K562 (cell line): ENCODE data around the gene PFN3. TPM values are rescaled to one million over a fixed set of nuclear protein-coding genes. Genes with fewer than 3 reads are reported as not detected.

Experiments used
- ATAC-seq: fragments of 200-7000 bp; cut with Tn5 transposase; 3 replicates; pipeline ENCODE4 v1.9.1; 2020; ENCODE audit warnings: moderate library complexity
- BruUV-seq: library from RNA; stranded (reverse); fragments of 400-500 nt; replicated peaks from 2 replicates; lab custom pipeline; 2021; lab: Mats Ljungman, UMichigan
- CTCF ChIA-PET: fragments of 300-600 bp; formaldehyde crosslinking; extraction: SDS; loops from one replicate; lab custom pipeline; 2021; ENCODE audit warnings: low intra/inter-chr PET ratio; lab: Yijun Ruan, JAX
- POLR2A ChIA-PET: fragments of 300-600, 350-650 bp; sonication (Branson Sonifier 250); formaldehyde crosslinking; extraction: SDS; loops from one replicate; lab custom pipeline; 2021; ENCODE audit warnings: antibody characterized with exemption, inconsistent platforms; lab: Yijun Ruan, JAX
- DNase-seq, 4 experiments: peaks; one replicate each; pipeline versions ENCODE4 v3.0.0 to v3.0.0-alpha.2; 2011 to 2018; ENCODE audit warnings: low spot score in 3 of 4, mixed read lengths in 3 of 4; ENCODE audit errors: extremely low read depth in 1 of 4
- FAIRE-seq: peaks from 2 replicates; lab custom pipeline; 2011; peaks lifted over from hg19 to GRCh38; lab: Jason Lieb, UNC
- H2AFZ ChIP-seq: 2 replicates; pipeline ENCODE4 v1.6.0; 2011; ENCODE audit warnings: low read depth, low read length, control low read depth, inconsistent platforms
- H3K27ac ChIP-seq: fragments of 200-600 bp; 3 replicates; pipeline ENCODE4 v1.8.0; 2011; ENCODE audit warnings: low read depth, mild to moderate bottlenecking, control low read depth, inconsistent platforms, low read length, moderate library complexity, mixed read lengths; ENCODE audit errors: extremely low read depth
- H3K27me3 ChIP-seq, 2 experiments: fragments of 300-600 bp in 1 of 2; 2 replicates in 1 of 2; 3 replicates in 1 of 2; pipeline versions ENCODE4 v1.6.0 to v1.8.0; 2011; ENCODE audit warnings: inconsistent platforms in 2 of 2, low read length in 2 of 2, mild to moderate bottlenecking in 1 of 2, mixed read lengths in 1 of 2, moderate library complexity in 1 of 2; ENCODE audit not compliant: control insufficient read depth in 2 of 2, insufficient read depth in 2 of 2
- H3K36me3 ChIP-seq: fragments of 300-600 bp; 3 replicates; pipeline ENCODE4 v1.8.0; 2011; ENCODE audit warnings: mild to moderate bottlenecking, low read length, inconsistent platforms; ENCODE audit not compliant: control insufficient read depth, insufficient read depth
- H3K4me1 ChIP-seq, 2 experiments: fragments of 200-600 bp in 1 of 2; replicated peaks in 1 of 2; 2 replicates in 1 of 2; 3 replicates in 1 of 2; pipeline versions ENCODE4 v1.5.1 to v1.8.0; 2011; ENCODE audit warnings: inconsistent platforms in 2 of 2, low read length in 2 of 2, mild to moderate bottlenecking in 1 of 2, mixed read lengths in 1 of 2, moderate library complexity in 1 of 2; ENCODE audit not compliant: control insufficient read depth in 2 of 2, insufficient read depth in 2 of 2
- H3K4me2 ChIP-seq: 2 replicates; pipeline ENCODE4 v1.6.1; 2011; ENCODE audit warnings: low read length, control low read depth, inconsistent platforms, mixed read lengths; ENCODE audit not compliant: insufficient read depth
- H3K4me3 ChIP-seq: fragments of 200-600 bp; sonication (generic), shearing (Covaris generic); 2 replicates; pipeline ENCODE4 v1.5.1; 2016; ENCODE audit warnings: control low read depth, inconsistent platforms
- H3K79me2 ChIP-seq: fragments of 200-600 bp; 3 replicates; pipeline ENCODE4 v1.8.0; 2011; ENCODE audit warnings: low read length, inconsistent platforms; ENCODE audit not compliant: control insufficient read depth, insufficient read depth
- H3K9ac ChIP-seq, 2 experiments: 2 replicates each; pipeline versions ENCODE4 v1.6.0 to v1.6.1; 2011; ENCODE audit warnings: low read depth in 2 of 2, low read length in 2 of 2, control low read depth in 1 of 2, inconsistent platforms in 1 of 2, mild to moderate bottlenecking in 1 of 2, mixed read lengths in 1 of 2; ENCODE audit not compliant: insufficient read depth in 1 of 2
- H3K9me1 ChIP-seq: one replicate; pipeline ENCODE4 v1.6.0; 2011; ENCODE audit warnings: inconsistent platforms, mild to moderate bottlenecking, low read length, moderate library complexity; ENCODE audit not compliant: control insufficient read depth, insufficient read depth
- H3K9me3 ChIP-seq: replicated peaks from 2 replicates; pipeline ENCODE4 v1.5.1; 2011; ENCODE audit warnings: low read depth, low read length, inconsistent platforms; ENCODE audit not compliant: control insufficient read depth, insufficient read depth
- H4K20me1 ChIP-seq: replicated peaks from 2 replicates; pipeline ENCODE4 v1.6.1; 2011; ENCODE audit warnings: low read length, inconsistent platforms, mixed read lengths; ENCODE audit not compliant: control insufficient read depth, insufficient read depth
- ARID1B ChIP-seq: fragments of 450-650 bp; IDR thresholded peaks from 2 replicates; pipeline ENCODE4 v1.6.1; 2016; ENCODE audit warnings: antibody characterized with exemption, mild to moderate bottlenecking, inconsistent platforms
- CEBPB ChIP-seq: fragments of 450-650 bp; IDR thresholded peaks from 2 replicates; pipeline ENCODE4 v1.6.1; 2016; ENCODE audit warnings: missing genetic modification characterization, missing compliant biosample characterization
- ETV5 ChIP-seq: sonication (generic); formaldehyde crosslinking; IDR thresholded peaks from 2 replicates; pipeline ENCODE4 v1.4.0; 2020; ENCODE audit warnings: low read depth, mild to moderate bottlenecking, missing genetic modification reagents
- NFRKB ChIP-seq: fragments of 450-650 bp; IDR thresholded peaks from 2 replicates; pipeline ENCODE4 v1.6.1; 2016; ENCODE audit warnings: low read depth
- SMC3 ChIP-seq: conservative IDR thresholded peaks from 2 replicates; pipeline ENCODE4 v1.6.1; 2011; ENCODE audit warnings: low read depth, low read length, improper control_type of control experiment; ENCODE audit not compliant: insufficient read depth
- STAG1 ChIP-seq: sonication (generic); formaldehyde crosslinking; IDR thresholded peaks from 2 replicates; pipeline ENCODE4 v1.5.0; 2020; ENCODE audit warnings: missing genetic modification reagents, borderline replicate concordance
- TSC22D4 ChIP-seq: fragments of 450-650 bp; IDR thresholded peaks from 2 replicates; pipeline ENCODE4 v1.6.1; 2016; ENCODE audit warnings: missing genetic modification characterization, missing biosample characterization, control low read depth
- ZNF165 ChIP-seq: fragments of 250-450 bp; sonication (Bioruptor Pico); IDR thresholded peaks from 2 replicates; pipeline ENCODE4 v1.4.0; 2020; ENCODE audit warnings: borderline replicate concordance
- ZNF197 ChIP-seq: fragments of 200-800 bp; sonication (Bioruptor generic); IDR thresholded peaks from 2 replicates; pipeline ENCODE4 v1.6.1; 2016; ENCODE audit warnings: low read depth, missing genetic modification characterization, missing compliant biosample characterization
- ZNF707 ChIP-seq: fragments of 250-450 bp; sonication (Bioruptor Pico); conservative IDR thresholded peaks from 2 replicates; pipeline ENCODE4 v1.8.0; 2022; ENCODE audit warnings: inconsistent platforms, mild to moderate bottlenecking, moderate library complexity
- WGBS: fragments of 100-300 bp; shearing (Covaris generic); methylation state at CpG from one replicate; pipeline ENCODE4 v1.1.6; 2016; ENCODE audit warnings: low coverage, mixed read lengths; ENCODE audit not compliant: insufficient coverage; ENCODE audit errors: missing lambda C conversion rate; 5-methylcytosine and 5-hydroxymethylcytosine counted together
- in situ Hi-C: fragments of 300-500 bp; cut with MboI; formaldehyde crosslinking; loops from 4 replicates; pipeline ENCODE4 v1.15.0; 2018; ENCODE audit warnings: inconsistent platforms, mixed read lengths
- intact Hi-C: fragments of 100-400 bp; cut with micrococcal nuclease; formaldehyde crosslinking; loops from 2 replicates; pipeline ENCODE4 v1.14.2; 2022
- polyA plus RNA-seq, 8 experiments: library from polyadenylated mRNA; depleted of rRNA in 4 of 8; stranded (reverse) in 5 of 8; unstranded in 3 of 8; fragments of >200 nt; fragmentation: Nextera tagmentation in 2 of 8; fragmentation: Illumina TruSeq in 1 of 8; extraction: Ambion mirVana in 2 of 8; extraction: Trizol in 1 of 8; gene quantifications; 2 replicates each; pipeline versions ENCODE4 v1.2.1 to v1.2.3, GENCODE V29; 2011 to 2014; ENCODE audit warnings: inconsistent platforms in 1 of 8, missing spikeins in 1 of 8
- total RNA-seq, 7 experiments: library from RNA; depleted of rRNA in 6 of 7; stranded (reverse); fragments of >200 nt in 6 of 7; fragmentation: Illumina TruSeq in 2 of 7; extraction: Trizol in 2 of 7; gene quantifications; 2 replicates each; pipeline versions ENCODE4 v1.2.1 to v1.2.3, GENCODE V29; 2011 to 2021; ENCODE audit warnings: low replicate concordance in 1 of 7

The PFN3 gene
- total and polyA plus RNA-seq, 9 of the 15 experiments (the other 6 are each of a cell fraction or from before 2014, with no cell fraction given), result not detected

- TF ChIP-seq NFRKB (no peak), ZNF707 (no peak)
Observed at GRCh38 chr5:177397875-177398390, 2.5 kb downstream of the PFN3 start (continued).

GRCh38 chr5:177396807-177397206 is 3.7 kb downstream of the PFN3 start:
- CTCF ChIA-PET, result no interaction called here
- WGBS, result 32% methylated on average over 8 of the region's 10 CpGs
- no peak for TF ChIP-seq ETV5 (CRISPR knock-in tag)
- TF ChIP-seq TSC22D4 (tag), result no peak
- TF ChIP-seq STAG1 (CRISPR knock-in tag), result no peak
- no peak for TF ChIP-seq SMC3
- TF ChIP-seq ZNF165 (CRISPR knock-in tag), result no peak
- no peak for TF ChIP-seq ARID1B
- TF ChIP-seq ZNF197 (CRISPR knock-in tag), result no peak
- TF ChIP-seq CEBPB, result no peak
- no peak for DNase-seq
- Histone ChIP-seq H3K79me2 (no peaks in the 10 kb centered on the region), H4K20me1 (no peaks in the 10 kb centered on the region), H3K4me1 (peaks cover 0 to 16% of the 10 kb centered on the region in 2 experiments; a peak in 2 of 5 replicates), H2AFZ (no peak overlapping the region), H3K9ac (no peak overlapping the region), H3K9me1 (no peaks in the 10 kb centered on the region), H3K4me2 (no peak overlapping the region), H3K36me3 (no peaks in the 10 kb centered on the region), H3K27ac (no peak overlapping the region), H3K27me3 (peaks cover 2 to 27% of the 10 kb centered on the region in 2 experiments; a peak in 3 of 5 replicates), H3K4me3 (no peak overlapping the region), H3K9me3 (no peaks in the 10 kb centered on the region)
- POLR2A ChIA-PET, result interaction anchor here (0.6 to 1.4 kb wide), 3 partner anchors 18 to 109 kb away, joined by 4 to 5 read pairs (median 4); no protein-coding TSS in a partner anchor
- FAIRE-seq, result no peak
- in situ Hi-C loops, result loop anchor here (10.0 kb wide), 1 partner anchor 668 kb away; no protein-coding TSS in a partner anchor
- no peak for ATAC-seq
- BruUV-seq, result no TSS peak
- intact Hi-C loops, result no loop called here
